T-cell (primary cell): ENCODE results near the gene NKX1-1. TPM values are rescaled to one million over a fixed set of nuclear protein-coding genes. Genes with fewer than 3 reads are reported as not detected.

ENCODE experiments used
- ATAC-seq, 4 experiments: fragments of 200-7000 bp in 3 of 4; fragments of 150-1000 bp in 1 of 4; cut with Tn5 transposase; replicated peaks in 1 of 4; 1 replicate in 3 of 4; 2 replicates in 1 of 4; pipeline ENCODE4 v1.10.0; 2021; ENCODE audit warnings: moderate library complexity in 3 of 4, mild to moderate bottlenecking in 2 of 4, moderate number of reproducible peaks in 1 of 4
- CTCF ChIA-PET, 2 donors: fragments of 300-600 bp; sonication (Branson Sonifier 250); formaldehyde crosslinking; loops; one replicate each; lab custom pipeline; 2022; ENCODE audit warnings: antibody characterized with exemption in 2 of 2; lab: Charles Lee
- POLR2A ChIA-PET, 2 donors: fragments of 300-600 bp; sonication (Branson Sonifier 250); formaldehyde crosslinking; loops; one replicate each; lab custom pipeline; 2022; ENCODE audit warnings: antibody characterized with exemption in 2 of 2; lab: Charles Lee
- DNase-seq, 35 experiments: peaks; one replicate each; pipeline versions ENCODE4 v3.0.0 to v3.0.0-alpha.2; 2013 to 2023
- H3K27ac ChIP-seq: one replicate; pipeline ENCODE4 v1.5.1; 2013; ENCODE audit warnings: low read length
- H3K27me3 ChIP-seq, 2 experiments: replicated peaks in 1 of 2; 1 replicate in 1 of 2; 2 replicates in 1 of 2; pipeline versions ENCODE4 v1.6.1 to v1.7.0; 2013; ENCODE audit warnings: low read length in 1 of 2, mixed read lengths in 1 of 2; ENCODE audit not compliant: control insufficient read depth in 2 of 2, insufficient read depth in 2 of 2; ENCODE audit errors: extremely low read depth in 1 of 2
- H3K36me3 ChIP-seq, 2 donors: 1 replicate in 1 of 2; 2 replicates in 1 of 2; pipeline versions ENCODE4 v1.6.1 to v1.7.0; 2013; ENCODE audit warnings: low read length in 1 of 2; ENCODE audit not compliant: control insufficient read depth in 2 of 2, insufficient read depth in 1 of 2; ENCODE audit errors: extremely low read depth in 1 of 2
- H3K4me1 ChIP-seq, 2 experiments: 1 replicate in 1 of 2; 2 replicates in 1 of 2; pipeline versions ENCODE4 v1.6.1 to v1.7.0; 2013; ENCODE audit warnings: low read length in 2 of 2, mixed read lengths in 1 of 2; ENCODE audit not compliant: insufficient read depth in 2 of 2, control insufficient read depth in 1 of 2; ENCODE audit errors: extremely low read depth in 1 of 2
- H3K4me3 ChIP-seq, 2 donors: 1 replicate in 1 of 2; 2 replicates in 1 of 2; pipeline versions ENCODE4 v1.5.1 to v1.7.0; 2013; ENCODE audit warnings: mild to moderate bottlenecking in 2 of 2, low read length in 1 of 2, moderate library complexity in 1 of 2; ENCODE audit not compliant: control insufficient read depth in 1 of 2; ENCODE audit errors: extremely low read depth in 1 of 2
- H3K9me3 ChIP-seq: 2 replicates; pipeline ENCODE4 v1.7.0; 2013
- H3K27ac Mint-ChIP-seq, 2 donors: one replicate each; pipeline ENCODE4 v1.8.0; 2020 to 2021; ENCODE audit warnings: mild to moderate bottlenecking in 2 of 2, mixed read lengths in 2 of 2
- H3K27me3 Mint-ChIP-seq, 2 donors: one replicate each; pipeline ENCODE4 v1.8.0; 2021 to 2022; ENCODE audit warnings: mixed read lengths in 2 of 2
- H3K36me3 Mint-ChIP-seq: one replicate; pipeline ENCODE4 v1.8.0; 2021; ENCODE audit warnings: mixed read lengths
- H3K4me1 Mint-ChIP-seq, 3 donors: one replicate each; pipeline ENCODE4 v1.8.0; 2020 to 2022; ENCODE audit warnings: mixed read lengths in 3 of 3, mild to moderate bottlenecking in 1 of 3
- H3K4me3 Mint-ChIP-seq, 3 donors: one replicate each; pipeline ENCODE4 v1.8.0; 2020 to 2022; ENCODE audit warnings: mild to moderate bottlenecking in 3 of 3, mixed read lengths in 3 of 3, moderate library complexity in 3 of 3
- H3K9me3 Mint-ChIP-seq, 3 donors: one replicate each; pipeline ENCODE4 v1.8.0; 2020 to 2022; ENCODE audit warnings: mixed read lengths in 3 of 3
- WGBS: methylation state at CpG from one replicate; pipeline ENCODE4 v1.1.5; 2013; ENCODE audit warnings: missing lambda C conversion rate; ENCODE audit not compliant: insufficient coverage; 5-methylcytosine and 5-hydroxymethylcytosine counted together
- total RNA-seq, 35 experiments: library from RNA in 6 of 35; stranded (reverse) in 6 of 35; fragments of 120-200 nt in 1 of 35; gene quantifications; one replicate each; pipeline versions ENCODE4 v1.2.1 to v1.2.4 and lab custom pipeline; 2013 to 2026

The NKX1-1 gene
- total RNA-seq, 5 donors from 2014 or later (not counting 1 experiment from before 2014, with no cell fraction given), result not detected

- 98% methylated on average over 10 of the region's 10 CpGs for WGBS
- Histone ChIP-seq H3K4me3 (no peak overlapping the region), H3K27me3 (no peaks in the 10 kb centered on the region), H3K27ac (no peak overlapping the region), H3K9me3 (no peaks in the 10 kb centered on the region), H3K4me1 (no peaks in the 10 kb centered on the region), H3K36me3 (peaks cover 5 to 33% of the 10 kb centered on the region in 2 donors)
- ChIA-PET POLR2A (no interaction called here), CTCF (no interaction called here)
- ATAC-seq, result no peak
- no peaks in the 10 kb centered on the region for H3K4me1 Mint-ChIP-seq
- H3K36me3 Mint-ChIP-seq, result peaks cover 25% of the 10 kb centered on the region
- H3K4me3 Mint-ChIP-seq, result no peak overlapping the region
- no peaks in the 10 kb centered on the region for H3K9me3 Mint-ChIP-seq
- no peak for DNase-seq
- no peak overlapping the region for H3K27ac Mint-ChIP-seq
- no peaks in the 10 kb centered on the region for H3K27me3 Mint-ChIP-seq
These were observed 38.3 kb downstream of the NKX1-1 start for GRCh38 chr4:1367936-1368289.

DNA sequence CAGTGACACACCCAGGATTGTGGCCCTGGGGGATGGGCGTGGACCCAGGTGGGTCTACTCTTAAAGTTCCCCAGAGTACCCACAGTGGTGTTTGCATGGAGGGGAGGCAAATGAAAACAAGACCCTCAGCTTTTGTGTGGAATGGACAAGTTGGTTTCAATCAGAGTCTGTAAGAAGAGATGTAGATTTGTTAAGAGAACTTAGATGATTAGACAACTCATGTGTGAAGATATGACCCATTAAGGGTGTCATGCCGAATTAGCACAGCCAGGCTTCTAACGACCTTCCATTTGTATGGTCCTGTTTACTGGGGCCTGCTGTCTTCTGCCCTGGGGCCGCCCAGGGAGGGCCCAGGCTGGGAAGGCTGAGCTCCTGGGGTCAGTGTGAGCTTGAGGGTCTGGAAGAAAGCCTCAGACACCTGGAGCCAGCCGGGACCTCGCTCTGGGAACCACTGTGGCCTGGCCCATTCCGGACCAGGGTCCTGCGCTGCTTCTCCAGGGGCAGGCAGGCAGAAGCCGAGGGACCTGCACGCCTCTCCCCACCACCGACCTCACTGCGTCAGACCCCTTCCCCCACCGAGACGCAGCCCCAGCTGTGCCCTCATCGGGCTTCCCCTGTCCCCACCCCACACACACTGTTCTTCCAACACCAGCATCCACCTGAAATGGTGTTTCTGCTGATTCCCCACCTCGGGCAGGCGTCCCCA lies 38.9 kb downstream of the NKX1-1 start:
- Mint-ChIP-seq H3K4me3 (no peak overlapping the region), H3K27ac (no peak overlapping the region)

GRCh38 chr4:1366371-1367229 lies 39.6 kb downstream of the NKX1-1 start:
- Histone ChIP-seq H3K4me3 (no peak overlapping the region), H3K36me3 (peaks cover 2 to 20% of the 10 kb centered on the region in 2 donors), H3K4me1 (no peaks in the 10 kb centered on the region), H3K27me3 (no peaks in the 10 kb centered on the region), H3K9me3 (no peaks in the 10 kb centered on the region), H3K27ac (no peak overlapping the region)
- H3K4me3 Mint-ChIP-seq, result no peak overlapping the region
- no peaks in the 10 kb centered on the region for H3K27me3 Mint-ChIP-seq
- WGBS, result 93% methylated on average over 32 of the region's 35 CpGs
- ChIA-PET POLR2A (no interaction called here), CTCF (no interaction called here)
- no peaks in the 10 kb centered on the region for H3K9me3 Mint-ChIP-seq
- peaks cover 12% of the 10 kb centered on the region for H3K36me3 Mint-ChIP-seq
- no peak overlapping the region for H3K27ac Mint-ChIP-seq
- DNase-seq, result no peak
- H3K4me1 Mint-ChIP-seq, result no peaks in the 10 kb centered on the region
- no peak for ATAC-seq

More for the DNA sequence above, 38.9 kb downstream of the NKX1-1 start:
- Histone ChIP-seq H3K27ac (no peak overlapping the region), H3K4me3 (no peak overlapping the region), H3K27me3 (no peaks in the 10 kb centered on the region), H3K9me3 (no peaks in the 10 kb centered on the region), H3K4me1 (no peaks in the 10 kb centered on the region), H3K36me3 (peaks cover 5 to 27% of the 10 kb centered on the region in 2 donors)
- H3K4me1 Mint-ChIP-seq, result no peaks in the 10 kb centered on the region
- H3K27me3 Mint-ChIP-seq, result no peaks in the 10 kb centered on the region
- peaks cover 19% of the 10 kb centered on the region for H3K36me3 Mint-ChIP-seq
- WGBS, result 97% methylated on average over 16 of the region's 17 CpGs
- H3K9me3 Mint-ChIP-seq, result no peaks in the 10 kb centered on the region
- POLR2A ChIA-PET, result no interaction called here
- ATAC-seq, result no peak
- CTCF ChIA-PET, result no interaction called here
- no peak for DNase-seq

GRCh38 chr4:1365271-1366178 lies 40.7 kb downstream of the NKX1-1 start:
- no peak overlapping the region for H3K27ac Mint-ChIP-seq
- peaks cover 0 to 16% of the 10 kb centered on the region in 2 donors for H3K36me3 ChIP-seq
- DNase-seq, result no peak
- ATAC-seq, result no peak
- CTCF ChIA-PET, result no interaction called here
- POLR2A ChIA-PET, result no interaction called here
- no peaks in the 10 kb centered on the region for H3K9me3 Mint-ChIP-seq
- no peaks in the 10 kb centered on the region for H3K9me3 ChIP-seq
- WGBS, result 79% methylated on average over 8 of the region's 25 CpGs
- H3K4me3 ChIP-seq, result no peak overlapping the region
- no peaks in the 10 kb centered on the region for H3K4me1 ChIP-seq
- H3K36me3 Mint-ChIP-seq, result peaks cover 4% of the 10 kb centered on the region
- H3K4me3 Mint-ChIP-seq, result no peak overlapping the region
- H3K27me3 ChIP-seq, result no peaks in the 10 kb centered on the region
- H3K27ac ChIP-seq, result no peak overlapping the region
- H3K4me1 Mint-ChIP-seq, result no peaks in the 10 kb centered on the region
- no peaks in the 10 kb centered on the region for H3K27me3 Mint-ChIP-seq

- WGBS, result 93% methylated on average over 13 of the region's 13 CpGs
These were observed 41.5 kb downstream of the NKX1-1 start for GRCh38 chr4:1364748-1365147.

GRCh38 chr4:1364217-1364616 lies 42.0 kb downstream of the NKX1-1 start:
- 87% methylated on average over 11 of the region's 18 CpGs for WGBS
- H3K27ac ChIP-seq, result no peak overlapping the region
- no peaks in the 10 kb centered on the region for H3K9me3 Mint-ChIP-seq
- H3K4me1 ChIP-seq, result no peaks in the 10 kb centered on the region
- no peaks in the 10 kb centered on the region for H3K4me1 Mint-ChIP-seq
- H3K4me3 ChIP-seq, result no peak overlapping the region
- no peaks in the 10 kb centered on the region for H3K27me3 ChIP-seq
- peaks cover 2 to 16% of the 10 kb centered on the region in 2 donors for H3K36me3 ChIP-seq
- peaks cover under 1% of the 10 kb centered on the region for H3K36me3 Mint-ChIP-seq
- no peaks in the 10 kb centered on the region for H3K9me3 ChIP-seq
- CTCF ChIA-PET, result no interaction called here
- POLR2A ChIA-PET, result no interaction called here
- no peak overlapping the region for H3K4me3 Mint-ChIP-seq
- ATAC-seq, result no peak
- H3K27me3 Mint-ChIP-seq, result no peaks in the 10 kb centered on the region
- no peak overlapping the region for H3K27ac Mint-ChIP-seq
- DNase-seq, result no peak

More at GRCh38 chr4:1364748-1365147, 41.5 kb downstream of the NKX1-1 start:
- Mint-ChIP-seq H3K27me3 (no peaks in the 10 kb centered on the region), H3K36me3 (peaks cover 4% of the 10 kb centered on the region), H3K4me1 (no peaks in the 10 kb centered on the region), H3K9me3 (no peaks in the 10 kb centered on the region), H3K4me3 (no peak overlapping the region), H3K27ac (no peak overlapping the region)
- no peak for DNase-seq
- Histone ChIP-seq H3K9me3 (no peaks in the 10 kb centered on the region), H3K27ac (no peak overlapping the region), H3K36me3 (peaks cover 2 to 16% of the 10 kb centered on the region in 2 donors), H3K4me1 (no peaks in the 10 kb centered on the region), H3K27me3 (no peaks in the 10 kb centered on the region), H3K4me3 (no peak overlapping the region)
- ChIA-PET POLR2A (no interaction called here), CTCF (no interaction called here)
- no peak for ATAC-seq
